GM19455 (cell line): ENCODE data around the gene DNAAF3.
"Not testable (repeated sequence)": the region's sequence is repeated elsewhere in the genome, so short reads cannot be mapped to it uniquely, and the experiment has no call there.

ENCODE experiments used
- ATAC-seq: cut with Tn5 transposase; IDR thresholded peaks from one replicate; pipeline ENCODE4 v1.9.1; 2021; ENCODE audit not compliant: unreplicated experiment

Gene DNAAF3

GRCh38 chr19:55176076-55176475, 9.7 kb upstream of the DNAAF3 start:
- ATAC-seq: no peak

GRCh38 chr19:55175117-55175867, 8.9 kb upstream of the DNAAF3 start:
- no peak for ATAC-seq

GRCh38 chr19:55174425-55175116, 8.2 kb upstream of the DNAAF3 start:
- ATAC-seq: no peak

GRCh38 chr19:55173714-55174409, 7.4 kb upstream of the DNAAF3 start:
- no peak for ATAC-seq

- ATAC-seq: no peak
Observed at GRCh38 chr19:55173186-55173713, 6.8 kb upstream of the DNAAF3 start.

GRCh38 chr19:55172741-55173140, 6.3 kb upstream of the DNAAF3 start:
- no peak for ATAC-seq

GRCh38 chr19:55172318-55172717, 5.9 kb upstream of the DNAAF3 start:
- ATAC-seq: not testable (repeated sequence)

GRCh38 chr19:55171440-55171839, 5.0 kb upstream of the DNAAF3 start:
- ATAC-seq: no peak

- no peak for ATAC-seq
Observed at GRCh38 chr19:55169136-55169535, 2.7 kb upstream of the DNAAF3 start.

GRCh38 chr19:55165952-55166529, 372 bp downstream of the DNAAF3 start:
- no peak for ATAC-seq

- ATAC-seq: no peak
Observed at GRCh38 chr19:55161571-55162322, 4.7 kb downstream of the DNAAF3 start.

GRCh38 chr19:55160986-55161365, 5.4 kb downstream of the DNAAF3 start:
- no peak for ATAC-seq

- no peak for ATAC-seq
Observed at GRCh38 chr19:55160128-55160985, 6.1 kb downstream of the DNAAF3 start.

GRCh38 chr19:55158848-55159749, 7.3 kb downstream of the DNAAF3 start:
- no peak for ATAC-seq

GRCh38 chr19:55158423-55158822, 8.0 kb downstream of the DNAAF3 start:
- ATAC-seq: no peak

- no peak for ATAC-seq
Observed at GRCh38 chr19:55157064-55157908, 9.1 kb downstream of the DNAAF3 start, which contains the start of gene TNNI3. TSS of gene TNNI3 (minus strand) at chr19:55157732. CDS start at chr19:55157589, 143 bp downstream.

GRCh38 chr19:55156202-55157063, 10.0 kb downstream of the DNAAF3 start:
- ATAC-seq: no peak
